Islet of Langerhans (tissue), 1 donor: Measurements from ENCODE around the gene C1QA.

Source experiments
- FAIRE-seq: peaks from one replicate; lab custom pipeline; 2011; peaks lifted over from hg19 to GRCh38; lab: Jason Lieb, UNC

Gene C1QA

GRCh38 chr1:22636353-22636752, at the start of gene C1QA:
TSS of gene C1QA (plus strand) at chr1:22636628. CDS start at chr1:22637617, 989 bp downstream.
- no peak for FAIRE-seq

- FAIRE-seq = no peak
Measured at GRCh38 chr1:22587247-22587646, 49.2 kb upstream of the C1QA start.

DNA sequence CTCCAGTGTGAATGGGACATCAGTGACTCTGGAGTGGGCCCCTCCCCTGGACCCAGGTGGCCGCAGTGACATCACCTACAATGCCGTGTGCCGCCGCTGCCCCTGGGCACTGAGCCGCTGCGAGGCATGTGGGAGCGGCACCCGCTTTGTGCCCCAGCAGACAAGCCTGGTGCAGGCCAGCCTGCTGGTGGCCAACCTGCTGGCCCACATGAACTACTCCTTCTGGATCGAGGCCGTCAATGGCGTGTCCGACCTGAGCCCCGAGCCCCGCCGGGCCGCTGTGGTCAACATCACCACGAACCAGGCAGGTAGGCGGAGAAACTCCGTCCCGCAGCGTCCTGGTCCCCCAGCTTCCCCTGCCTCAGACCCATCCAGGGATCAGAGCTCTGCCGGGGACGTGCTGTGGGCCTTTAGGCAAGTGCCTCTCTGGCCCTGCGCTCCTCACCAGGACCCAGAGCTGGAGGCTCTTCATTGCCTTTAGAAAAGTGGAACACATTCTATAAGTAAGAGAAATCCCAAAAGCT, 47.5 kb upstream of the C1QA start:
- no peak for FAIRE-seq

- FAIRE-seq = no peak
Measured at GRCh38 chr1:22591576-22591975, 44.9 kb upstream of the C1QA start.

- no peak for FAIRE-seq
Measured at GRCh38 chr1:22592051-22592450, 44.4 kb upstream of the C1QA start.

GRCh38 chr1:22592919-22593790, 43.3 kb upstream of the C1QA start:
- no peak for FAIRE-seq

- no peak for FAIRE-seq
Measured at GRCh38 chr1:22594396-22594795, 42.0 kb upstream of the C1QA start.

DNA sequence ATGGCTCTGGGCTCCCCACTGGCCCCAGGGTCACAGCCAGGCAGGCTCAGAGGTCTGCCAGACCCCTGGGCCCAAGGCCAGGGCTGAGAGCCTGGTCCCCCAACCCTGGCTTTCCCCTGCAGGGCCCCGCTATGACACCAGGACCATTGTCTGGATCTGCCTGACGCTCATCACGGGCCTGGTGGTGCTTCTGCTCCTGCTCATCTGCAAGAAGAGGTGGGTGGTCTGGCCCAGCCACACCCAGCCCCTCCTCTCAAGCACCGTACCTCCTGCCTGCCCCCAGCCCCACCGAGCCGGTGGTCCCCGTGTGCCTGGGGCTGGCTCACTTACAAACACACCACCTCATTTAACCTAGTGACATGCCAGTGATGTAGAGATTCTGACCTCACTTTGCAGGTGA, 41.3 kb upstream of the C1QA start:
- no peak for FAIRE-seq

GRCh38 chr1:22597301-22597965, 39.0 kb upstream of the C1QA start:
- FAIRE-seq = no peak

DNA sequence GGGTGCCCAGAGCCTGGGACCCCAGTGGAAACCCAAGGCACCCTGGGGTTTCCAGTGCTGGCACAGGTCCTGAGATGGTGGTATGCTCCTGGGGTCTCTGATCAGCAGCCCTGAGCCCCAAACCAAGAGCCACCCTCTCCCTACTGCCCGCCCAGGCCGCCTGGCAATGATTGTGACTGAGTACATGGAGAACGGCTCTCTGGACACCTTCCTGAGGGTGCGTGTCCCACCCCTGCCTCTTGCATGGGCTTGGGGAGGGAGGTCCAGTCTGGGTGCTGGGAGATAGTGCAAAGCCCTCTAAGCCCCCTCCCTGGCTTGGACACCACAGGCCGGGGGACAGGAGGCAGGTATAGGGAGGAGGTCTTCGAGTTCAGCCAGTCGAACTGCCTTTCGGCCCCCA, 38.4 kb upstream of the C1QA start:
- no peak for FAIRE-seq

- no peak for FAIRE-seq
Measured at GRCh38 chr1:22598736-22599135, 37.7 kb upstream of the C1QA start.

GRCh38 chr1:22600071-22600816, 36.2 kb upstream of the C1QA start:
- no peak for FAIRE-seq

DNA sequence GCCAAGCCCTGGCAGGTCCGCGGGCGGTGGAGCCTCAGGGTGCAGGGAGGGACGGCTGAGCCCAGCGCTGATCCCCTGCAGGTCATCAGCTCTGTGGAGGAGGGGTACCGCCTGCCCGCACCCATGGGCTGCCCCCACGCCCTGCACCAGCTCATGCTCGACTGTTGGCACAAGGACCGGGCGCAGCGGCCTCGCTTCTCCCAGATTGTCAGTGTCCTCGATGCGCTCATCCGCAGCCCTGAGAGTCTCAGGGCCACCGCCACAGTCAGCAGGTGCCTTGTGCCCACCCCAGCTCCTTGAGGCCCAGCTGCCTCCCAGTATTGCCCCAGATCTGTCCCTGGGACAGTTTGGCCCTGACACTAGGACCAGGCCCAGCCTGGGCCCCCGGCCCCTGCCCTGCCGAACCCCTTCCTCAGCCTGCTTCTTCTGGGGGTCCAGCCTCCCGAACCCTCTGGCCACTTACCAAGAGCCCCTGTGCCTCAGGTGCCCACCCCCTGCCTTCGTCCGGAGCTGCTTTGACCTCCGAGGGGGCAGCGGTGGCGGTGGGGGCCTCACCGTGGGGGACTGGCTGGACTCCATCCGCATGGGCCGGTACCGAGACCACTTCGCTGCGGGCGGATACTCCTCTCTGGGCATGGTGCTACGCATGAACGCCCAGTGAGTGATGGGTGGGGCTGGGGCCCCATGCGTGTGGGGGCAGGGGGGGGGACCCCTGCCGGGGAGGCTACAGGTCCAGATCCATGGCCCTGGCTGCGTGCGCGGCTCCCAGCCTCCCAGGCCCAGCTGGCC, 35.4 kb upstream of the C1QA start:
- no peak for FAIRE-seq

GRCh38 chr1:22601610-22602009, 34.8 kb upstream of the C1QA start:
- FAIRE-seq = no peak

DNA sequence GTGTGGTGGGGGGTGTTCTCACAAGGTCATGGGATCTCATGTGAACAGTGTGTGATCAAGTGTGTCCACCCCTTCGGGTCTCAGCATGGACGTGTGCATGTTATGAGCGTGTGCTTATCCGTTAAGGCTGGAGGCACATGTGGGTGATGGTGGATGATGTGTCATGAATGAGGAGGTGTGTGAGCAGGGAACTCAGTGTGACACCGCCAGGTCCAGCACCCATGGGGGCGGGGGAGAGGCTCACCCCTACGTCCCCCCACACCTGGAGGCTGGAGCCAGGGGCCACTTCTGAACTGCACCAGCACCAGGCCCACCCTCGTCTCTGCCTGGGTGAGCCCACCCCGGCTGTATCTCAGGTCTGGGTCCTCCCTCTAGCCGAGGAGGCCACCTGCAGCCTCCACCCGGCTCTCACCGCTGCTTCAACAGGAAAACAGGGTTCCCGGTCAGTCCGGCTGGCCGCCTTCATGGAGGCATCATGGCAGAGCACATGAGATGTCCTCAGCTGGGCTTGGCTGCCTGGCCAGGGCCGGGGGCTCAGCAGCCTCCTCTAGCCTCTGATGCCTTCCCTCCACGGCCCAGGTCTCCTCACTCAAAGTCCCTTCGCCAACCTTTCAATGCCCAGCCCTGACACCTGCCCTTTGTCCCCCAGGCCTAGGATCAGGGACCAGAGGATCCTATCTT, 34.2 kb upstream of the C1QA start:
- no peak for FAIRE-seq

DNA sequence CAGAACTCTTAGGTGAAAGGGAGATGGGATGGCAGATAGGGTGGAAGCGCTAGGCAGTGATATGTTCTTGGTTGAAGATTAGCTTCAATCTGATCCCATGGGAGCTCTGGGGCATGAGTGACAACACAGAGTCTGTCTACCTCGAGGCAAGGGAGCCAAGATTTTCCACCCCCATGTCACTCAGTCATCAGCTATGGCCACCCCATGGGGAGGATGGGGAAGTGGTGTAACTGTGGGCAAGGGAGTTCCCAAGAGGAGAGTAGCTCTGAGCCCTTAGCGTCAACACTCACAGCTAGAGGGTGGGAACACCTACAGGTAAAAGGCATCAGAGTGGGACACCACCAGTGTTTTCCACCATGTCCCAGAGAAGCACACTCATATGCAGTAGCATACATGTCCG, 30.3 kb upstream of the C1QA start:
- no peak for FAIRE-seq

DNA sequence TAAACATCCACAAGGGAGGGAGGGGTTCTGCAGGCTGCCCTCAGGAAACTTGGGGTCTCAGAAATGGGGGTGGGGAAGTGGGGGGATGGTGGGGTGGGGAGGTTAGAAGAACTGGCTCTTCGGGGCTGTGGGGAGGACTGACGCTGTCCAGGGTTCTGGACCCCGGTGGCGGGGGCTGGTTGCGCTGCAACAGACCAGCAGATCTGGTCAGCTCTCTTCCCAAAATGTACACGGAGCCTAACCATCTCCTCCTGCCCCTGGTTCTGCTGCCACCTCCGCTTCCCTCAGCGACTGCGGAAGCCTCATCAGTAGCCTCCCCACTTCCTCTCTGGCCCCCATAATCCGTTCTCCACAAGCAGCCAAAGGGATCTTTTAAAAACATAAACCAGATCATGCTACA, 29.3 kb upstream of the C1QA start:
- no peak for FAIRE-seq

DNA sequence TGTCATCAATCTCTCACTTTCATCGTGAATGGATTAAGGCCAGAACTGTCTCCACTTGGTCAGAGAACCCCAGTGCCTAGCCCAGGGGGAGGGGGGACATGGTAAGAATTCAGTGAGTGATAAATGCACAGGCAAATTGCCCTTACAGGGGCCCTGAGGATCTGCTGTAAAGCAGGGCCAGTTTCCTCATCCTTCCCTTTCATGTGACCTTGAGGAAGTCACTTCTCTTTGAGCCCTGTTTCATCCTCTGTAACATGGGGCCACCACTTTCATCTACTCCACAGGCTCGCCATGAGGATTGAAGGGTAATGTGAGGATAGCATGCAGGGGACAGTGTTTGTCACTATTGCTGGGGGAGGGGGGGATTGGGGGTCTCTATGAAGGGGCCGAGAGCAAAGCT, 28.1 kb upstream of the C1QA start:
- FAIRE-seq = no peak

GRCh38 chr1:22609291-22609690, 27.1 kb upstream of the C1QA start:
- no peak for FAIRE-seq

- FAIRE-seq = no peak
Measured at GRCh38 chr1:22611530-22611947, 24.9 kb upstream of the C1QA start.
